ENCODE results near the gene SAXO1. TPM values are rescaled to one million over a fixed set of nuclear protein-coding genes. Genes with fewer than 3 reads are reported as not detected.

SAXO1 gene
- total RNA-seq, 1 experiment from 2014 or later, result not detected

DNA sequence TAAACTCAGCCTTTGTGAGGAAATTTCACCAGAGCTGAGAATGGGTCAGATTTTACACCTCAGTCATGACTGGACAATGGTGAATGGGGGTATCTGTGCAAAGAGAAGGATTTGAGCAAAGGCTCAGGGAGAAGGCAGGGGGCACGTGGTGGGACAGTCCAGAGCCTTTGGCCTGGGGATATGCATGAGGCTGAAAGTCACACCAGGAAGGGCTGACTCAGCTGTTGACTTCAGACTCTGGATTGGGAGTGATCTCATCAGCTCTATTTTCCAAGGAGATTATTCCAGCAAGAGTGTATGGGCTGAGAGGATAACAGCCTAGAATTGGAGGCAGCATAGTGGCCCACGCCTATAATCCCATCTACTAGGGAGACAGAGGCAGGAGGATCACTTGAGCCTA lies 53.6 kb downstream of the SAXO1 start:
- no peak overlapping the region for H3K4me3 Mint-ChIP-seq (ENCODE audit: low read depth, unreplicated experiment)
- DNase-seq, result no peak
- peaks cover 70% of the 10 kb centered on the region for H3K27me3 Mint-ChIP-seq (ENCODE audit: unreplicated experiment)
- CTCF ChIA-PET, result interaction anchor here (1.3 kb wide), 1 partner anchor 9 kb away, joined by 3 read pairs; no protein-coding TSS in a partner anchor
- no TSS peak for BruUV-seq (replicated peaks)
- no peaks in the 10 kb centered on the region for H3K36me3 Mint-ChIP-seq (ENCODE audit: insufficient read depth, unreplicated experiment)
- TF ChIP-seq, protein P1, sequence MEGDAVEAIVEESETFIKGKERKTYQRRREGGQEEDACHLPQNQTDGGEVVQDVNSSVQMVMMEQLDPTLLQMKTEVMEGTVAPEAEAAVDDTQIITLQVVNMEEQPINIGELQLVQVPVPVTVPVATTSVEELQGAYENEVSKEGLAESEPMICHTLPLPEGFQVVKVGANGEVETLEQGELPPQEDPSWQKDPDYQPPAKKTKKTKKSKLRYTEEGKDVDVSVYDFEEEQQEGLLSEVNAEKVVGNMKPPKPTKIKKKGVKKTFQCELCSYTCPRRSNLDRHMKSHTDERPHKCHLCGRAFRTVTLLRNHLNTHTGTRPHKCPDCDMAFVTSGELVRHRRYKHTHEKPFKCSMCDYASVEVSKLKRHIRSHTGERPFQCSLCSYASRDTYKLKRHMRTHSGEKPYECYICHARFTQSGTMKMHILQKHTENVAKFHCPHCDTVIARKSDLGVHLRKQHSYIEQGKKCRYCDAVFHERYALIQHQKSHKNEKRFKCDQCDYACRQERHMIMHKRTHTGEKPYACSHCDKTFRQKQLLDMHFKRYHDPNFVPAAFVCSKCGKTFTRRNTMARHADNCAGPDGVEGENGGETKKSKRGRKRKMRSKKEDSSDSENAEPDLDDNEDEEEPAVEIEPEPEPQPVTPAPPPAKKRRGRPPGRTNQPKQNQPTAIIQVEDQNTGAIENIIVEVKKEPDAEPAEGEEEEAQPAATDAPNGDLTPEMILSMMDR (IDR thresholded peaks at IDR 0.05; ENCODE audit: unreplicated experiment), result no peak
- H3K27ac Mint-ChIP-seq (ENCODE audit: unreplicated experiment), result no peak overlapping the region
- intact Hi-C loops (cut with micrococcal nuclease; ENCODE audit: unreplicated experiment), result no loop called here
- no peaks in the 10 kb centered on the region for H3K9me3 Mint-ChIP-seq (ENCODE audit: low read depth, unreplicated experiment)
- no peaks in the 10 kb centered on the region for H3K4me1 Mint-ChIP-seq (ENCODE audit: low read depth, unreplicated experiment)

DNA sequence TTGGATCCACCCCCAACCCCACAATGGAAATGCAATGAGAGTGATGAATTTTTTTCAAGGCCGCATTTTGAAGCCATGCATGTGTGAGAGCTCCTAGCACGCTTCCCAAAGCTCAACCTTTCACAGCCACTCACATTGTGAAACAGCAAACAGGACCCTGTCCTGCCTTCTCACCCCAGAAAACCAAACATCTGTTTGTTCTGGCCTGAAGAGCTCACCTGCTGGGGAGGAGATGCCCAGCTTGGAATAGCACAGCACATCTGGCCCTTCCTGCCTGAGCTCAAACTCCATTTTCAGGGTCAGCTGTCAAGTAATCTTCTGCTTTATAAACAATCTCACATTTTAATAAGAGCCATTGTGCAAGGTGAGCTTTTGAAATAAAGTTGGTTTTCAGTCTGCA lies 54.8 kb downstream of the SAXO1 start:
- Mint-ChIP-seq H3K27ac (ENCODE audit: unreplicated experiment) (no peak overlapping the region), H3K4me3 (ENCODE audit: low read depth, unreplicated experiment) (no peak overlapping the region), H3K9me3 (ENCODE audit: low read depth, unreplicated experiment) (no peaks in the 10 kb centered on the region), H3K36me3 (ENCODE audit: insufficient read depth, unreplicated experiment) (no peaks in the 10 kb centered on the region), H3K4me1 (ENCODE audit: low read depth, unreplicated experiment) (no peaks in the 10 kb centered on the region), H3K27me3 (ENCODE audit: unreplicated experiment) (peaks cover 81% of the 10 kb centered on the region)
- intact Hi-C loops (cut with micrococcal nuclease; ENCODE audit: unreplicated experiment), result no loop called here
- no TSS peak for BruUV-seq (replicated peaks)
- CTCF ChIA-PET, result interaction anchor here (0.7 kb wide), 1 partner anchor 1014 kb away, joined by 3 read pairs; no protein-coding TSS in a partner anchor
- TF ChIP-seq, protein P1 (IDR thresholded peaks at IDR 0.05; ENCODE audit: unreplicated experiment), result no peak
- DNase-seq, result no peak

DNA sequence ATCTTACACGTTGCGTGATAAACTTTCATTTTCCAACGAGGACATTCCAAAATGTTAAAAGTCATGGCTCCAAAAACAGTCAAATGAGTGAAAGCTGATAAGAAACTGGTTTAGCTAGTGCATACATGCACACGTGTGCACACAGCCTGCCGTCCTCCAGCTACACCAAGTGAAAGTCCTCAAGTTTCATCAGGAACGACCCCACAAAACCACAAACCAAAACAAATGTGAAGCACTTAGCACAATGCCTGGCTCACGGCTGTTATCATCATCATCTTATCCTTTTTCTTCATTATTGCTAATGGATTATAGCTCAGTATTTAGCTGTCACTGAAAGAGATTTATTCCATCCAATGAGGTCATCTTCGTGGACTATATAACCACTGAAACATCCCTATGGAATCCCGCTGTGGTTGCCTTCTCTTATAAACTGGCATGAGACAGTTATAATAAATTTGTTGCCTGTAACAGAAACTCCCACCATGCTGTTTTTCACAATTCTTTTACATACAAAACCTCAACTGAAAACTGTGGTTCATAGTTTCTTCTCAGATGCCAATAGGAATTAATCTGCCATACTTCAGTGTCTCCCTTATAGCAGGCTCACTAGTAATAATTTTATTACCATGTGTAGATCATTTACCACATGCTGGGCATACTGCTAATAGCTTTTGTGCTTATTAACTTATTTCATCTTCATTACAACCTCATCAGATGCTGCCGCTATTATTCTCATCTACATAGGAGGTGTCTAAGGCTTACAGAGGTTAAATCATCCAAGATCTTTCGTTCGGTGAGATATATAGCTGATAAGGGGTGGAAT lies 56.1 kb downstream of the SAXO1 start:
- CTCF ChIA-PET, result no interaction called here
- no peak for DNase-seq
- no peak overlapping the region for H3K27ac Mint-ChIP-seq (ENCODE audit: unreplicated experiment)
- BruUV-seq (replicated peaks), result no TSS peak
- no peaks in the 10 kb centered on the region for H3K4me1 Mint-ChIP-seq (ENCODE audit: low read depth, unreplicated experiment)
- no peaks in the 10 kb centered on the region for H3K36me3 Mint-ChIP-seq (ENCODE audit: insufficient read depth, unreplicated experiment)
- intact Hi-C loops (cut with micrococcal nuclease; ENCODE audit: unreplicated experiment), result no loop called here
- H3K9me3 Mint-ChIP-seq (ENCODE audit: low read depth, unreplicated experiment), result no peaks in the 10 kb centered on the region
- peaks cover 88% of the 10 kb centered on the region for H3K27me3 Mint-ChIP-seq (ENCODE audit: unreplicated experiment)
- TF ChIP-seq, protein P1 (IDR thresholded peaks at IDR 0.05; ENCODE audit: unreplicated experiment), result no peak
- no peak overlapping the region for H3K4me3 Mint-ChIP-seq (ENCODE audit: low read depth, unreplicated experiment)

DNA sequence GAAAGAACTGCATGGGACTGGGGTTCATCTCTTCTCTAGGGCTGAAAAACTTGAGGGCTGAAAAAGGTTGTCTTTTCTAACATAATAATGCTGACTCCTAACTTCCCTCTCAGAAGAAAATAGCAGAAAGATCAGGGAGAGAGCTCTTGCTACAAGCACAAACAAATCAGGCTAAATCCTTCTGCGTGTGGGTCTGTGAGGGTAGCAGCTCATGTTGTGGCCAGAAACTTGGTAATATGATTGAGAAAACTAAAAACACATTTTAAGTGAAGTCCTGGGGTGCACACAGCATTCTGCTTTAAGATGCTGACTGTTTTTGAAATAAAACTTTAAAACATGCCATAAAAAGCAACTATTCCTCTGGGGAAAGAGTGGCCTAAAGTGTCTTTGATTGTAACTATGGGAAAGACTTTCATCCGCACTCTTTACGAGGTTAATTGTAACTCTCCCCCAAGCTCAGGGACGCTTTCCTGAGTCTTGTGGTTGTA lies 56.7 kb downstream of the SAXO1 start:
- no peaks in the 10 kb centered on the region for H3K36me3 Mint-ChIP-seq (ENCODE audit: insufficient read depth, unreplicated experiment)
- H3K9me3 Mint-ChIP-seq (ENCODE audit: low read depth, unreplicated experiment), result no peaks in the 10 kb centered on the region
- no TSS peak for BruUV-seq (replicated peaks)
- intact Hi-C loops (cut with micrococcal nuclease; ENCODE audit: unreplicated experiment), result no loop called here
- no peaks in the 10 kb centered on the region for H3K4me1 Mint-ChIP-seq (ENCODE audit: low read depth, unreplicated experiment)
- H3K27me3 Mint-ChIP-seq (ENCODE audit: unreplicated experiment), result peaks cover 88% of the 10 kb centered on the region
- TF ChIP-seq, protein P1 (IDR thresholded peaks at IDR 0.05; ENCODE audit: unreplicated experiment), result no peak
- no peak overlapping the region for H3K4me3 Mint-ChIP-seq (ENCODE audit: low read depth, unreplicated experiment)
- CTCF ChIA-PET, result no interaction called here
- DNase-seq, result no peak
- no peak overlapping the region for H3K27ac Mint-ChIP-seq (ENCODE audit: unreplicated experiment)

Measured in Calu3 (cell line).